AG04450 (cell line): ENCODE results near the gene KCNK6. TPM values are rescaled to one million over a fixed set of nuclear protein-coding genes. Genes with fewer than 3 reads are reported as not detected.

Source experiments
- CTCF ChIA-PET: fragments of 300-600, 350-600 bp; formaldehyde crosslinking; extraction: SDS; loops from one replicate; lab custom pipeline; 2022; ENCODE audit warnings: antibody characterized with exemption, inconsistent platforms; lab: Charles Lee
- POLR2A ChIA-PET: fragments of 350-600 bp; formaldehyde crosslinking; extraction: SDS; loops from one replicate; lab custom pipeline; 2021; ENCODE audit warnings: antibody characterized with exemption, inconsistent platforms; lab: Yijun Ruan, JAX
- DNase-seq: peaks from one replicate; pipeline ENCODE4 v3.0.0-alpha.2; 2011; ENCODE audit warnings: low read depth, low spot score
- H3K27ac ChIP-seq: one replicate; pipeline ENCODE4 v1.5.1; 2012; ENCODE audit warnings: low read depth, low read length, control low read depth
- H3K27me3 ChIP-seq: one replicate; pipeline ENCODE4 v1.6.0; 2012; ENCODE audit warnings: low read length; ENCODE audit not compliant: control insufficient read depth, insufficient read depth
- H3K4me3 ChIP-seq: 2 replicates; pipeline ENCODE4 v1.5.1; 2011; ENCODE audit warnings: mild to moderate bottlenecking, low read depth, low read length, control low read depth
- H3K9me3 ChIP-seq: 2 replicates; pipeline ENCODE4 v1.5.1; 2012; ENCODE audit warnings: low read length; ENCODE audit not compliant: control insufficient read depth, insufficient read depth
- CTCF ChIP-seq: IDR thresholded peaks from 2 replicates; pipeline ENCODE4 v1.5.1; 2011; ENCODE audit warnings: low read depth, low read length, control low read depth, inconsistent platforms
- polyA plus RNA-seq: library from polyadenylated mRNA; depleted of rRNA; stranded (reverse); fragments of >200 nt; gene quantifications from 2 replicates; pipeline ENCODE4 v1.2.3, GENCODE V29; 2011

Gene KCNK6
- polyA plus RNA-seq, 1 experiment, result 2.6 TPM

- Histone ChIP-seq H3K27ac (no peak overlapping the region), H3K4me3 (no peak overlapping the region), H3K9me3 (no peaks in the 10 kb centered on the region), H3K27me3 (peaks cover 11% of the 10 kb centered on the region)
- DNase-seq, result no peak
- ChIA-PET CTCF (no interaction called here), POLR2A (no interaction called here)
- no peak for TF ChIP-seq CTCF
These were observed 51.4 kb downstream of the KCNK6 start for GRCh38 chr19:38371081-38371480.

- no peak for DNase-seq
- Histone ChIP-seq H3K9me3 (no peaks in the 10 kb centered on the region), H3K27ac (peak overlapping the region; percentile 87), H3K27me3 (peaks cover 5% of the 10 kb centered on the region), H3K4me3 (peak overlapping the region; percentile 92)
- TF ChIP-seq CTCF, result no peak
- ChIA-PET CTCF (interaction anchor here (0.8 to 3.3 kb wide), 11 partner anchors 11 to 474 kb away, joined by 3 to 21 read pairs (median 5); partner anchors contain the start of genes CATSPERG, FAM98C and GGN), POLR2A (interaction anchor here (0.6 to 2.6 kb wide), 10 partner anchors 12 to 602 kb away, joined by 3 to 49 read pairs (median 4); partner anchors contain the start of genes FAM98C, FBXO17, GGN and SPRED3)
These were observed 54.3 kb downstream of the KCNK6 start for GRCh38 chr19:38373907-38374331.

- peak within 1 kb of the TSS; percentile 87 for H3K27ac ChIP-seq
- H3K9me3 ChIP-seq, result no peaks in the 10 kb centered on the region
- H3K27me3 ChIP-seq, result peaks cover 5% of the 10 kb centered on the region
- peak within 1 kb of the TSS; percentile 92 for H3K4me3 ChIP-seq
- POLR2A ChIA-PET, result interaction anchor here (0.5 to 2.6 kb wide), 10 partner anchors 13 to 1029 kb away, joined by 3 to 49 read pairs (median 4); partner anchors contain the start of genes FAM98C, GGN and SPRED3
- no peak; the same call in 1 of the 2 replicates for TF ChIP-seq CTCF
- CTCF ChIA-PET, result interaction anchor here (0.8 to 3.3 kb wide), 12 partner anchors 10 to 475 kb away, joined by 3 to 21 read pairs (median 6); partner anchors contain the start of genes CATSPERG, FAM98C and GGN
- DNase-seq, result peak; percentile 95
These were observed 54.9 kb downstream of the KCNK6 start, which contains the start of gene PSMD8 for GRCh38 chr19:38374332-38375097. PSMD8 (plus strand) TSS chr19:38374571; CDS start chr19:38374602, 31 bp downstream.

- Histone ChIP-seq H3K4me3 (peak overlapping the region; percentile 92), H3K27me3 (peaks cover 5% of the 10 kb centered on the region), H3K27ac (peak overlapping the region; percentile 87), H3K9me3 (no peaks in the 10 kb centered on the region)
- no peak for TF ChIP-seq CTCF
- no peak for DNase-seq
- CTCF ChIA-PET, result interaction anchor here (1.2 to 3.3 kb wide), 4 partner anchors 13 to 473 kb away, joined by 3 to 21 read pairs (median 6); partner anchors contain the start of genes FAM98C and GGN
- POLR2A ChIA-PET, result interaction anchor here (0.5 to 2.6 kb wide), 4 partner anchors 13 to 1029 kb away, joined by 3 to 49 read pairs (median 6); partner anchors contain the start of genes FAM98C, GGN and SPRED3
These were observed 55.5 kb downstream of the KCNK6 start for GRCh38 chr19:38375098-38375493.
